GM19193 (cell line): ENCODE data around the gene STK36.
A peak's percentile ranks its signal among the peaks of the same experiment; 100 is the strongest.

Experiments used
- POLR2A ChIP-seq: IDR thresholded peaks from 4 replicates; pipeline ENCODE4 v1.6.1; 2011; ENCODE audit not compliant: insufficient read depth, insufficient read length; ENCODE audit errors: extremely low read depth

The STK36 gene

DNA sequence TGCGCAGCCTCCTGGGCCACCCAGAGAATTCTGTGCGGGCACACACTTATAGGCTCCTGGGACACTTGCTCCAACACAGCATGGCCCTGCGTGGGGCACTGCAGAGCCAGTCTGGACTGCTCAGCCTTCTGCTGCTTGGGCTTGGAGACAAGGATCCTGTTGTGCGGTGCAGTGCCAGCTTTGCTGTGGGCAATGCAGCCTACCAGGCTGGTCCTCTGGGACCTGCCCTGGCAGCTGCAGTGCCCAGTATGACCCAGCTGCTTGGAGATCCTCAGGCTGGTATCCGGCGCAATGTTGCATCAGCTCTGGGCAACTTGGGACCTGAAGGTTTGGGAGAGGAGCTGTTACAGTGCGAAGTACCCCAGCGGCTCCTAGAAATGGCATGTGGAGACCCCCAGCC, 27.0 kb downstream of the STK36 start:
- TF ChIP-seq POLR2A, result no peak

DNA sequence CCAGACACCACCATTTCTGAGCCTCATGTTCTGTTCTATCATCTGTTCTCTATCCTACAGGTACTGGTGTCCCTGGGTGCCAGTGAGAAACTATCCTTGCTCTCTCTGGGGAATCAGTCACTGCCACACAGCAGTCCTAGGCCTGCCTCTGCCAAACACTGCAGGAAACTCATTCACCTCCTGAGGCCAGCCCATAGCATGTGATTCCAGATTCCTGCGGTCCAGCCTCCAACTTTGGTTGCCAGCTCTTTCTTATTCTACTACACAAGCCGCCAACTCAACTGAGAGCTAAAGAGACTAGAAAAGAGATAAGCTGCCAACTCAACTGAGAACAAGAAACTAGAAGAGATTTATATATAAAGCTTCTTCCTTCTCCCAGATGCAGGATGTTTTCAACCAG, 29.9 kb downstream of the STK36 start:
- TF ChIP-seq POLR2A, result no peak

DNA sequence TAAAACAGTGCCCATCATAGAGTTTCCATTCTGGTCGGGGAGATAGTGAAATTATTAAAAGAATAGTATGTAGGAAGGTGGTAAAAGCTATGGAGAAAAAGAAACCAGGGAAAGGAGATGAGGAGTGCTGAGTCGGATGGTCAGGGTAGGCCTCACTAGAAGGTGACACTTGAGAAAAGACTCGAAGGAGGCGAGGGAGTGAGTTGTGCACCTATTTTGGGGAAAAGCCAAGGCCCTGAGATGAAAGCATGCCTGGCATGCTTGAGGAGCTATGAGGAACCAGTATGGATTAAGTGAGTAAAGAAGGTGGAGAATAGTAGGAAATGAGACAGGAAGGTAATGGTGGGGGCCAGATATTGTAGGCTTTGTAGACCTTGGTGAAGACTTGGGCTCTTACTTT, 31.5 kb downstream of the STK36 start:
- no peak for TF ChIP-seq POLR2A

DNA sequence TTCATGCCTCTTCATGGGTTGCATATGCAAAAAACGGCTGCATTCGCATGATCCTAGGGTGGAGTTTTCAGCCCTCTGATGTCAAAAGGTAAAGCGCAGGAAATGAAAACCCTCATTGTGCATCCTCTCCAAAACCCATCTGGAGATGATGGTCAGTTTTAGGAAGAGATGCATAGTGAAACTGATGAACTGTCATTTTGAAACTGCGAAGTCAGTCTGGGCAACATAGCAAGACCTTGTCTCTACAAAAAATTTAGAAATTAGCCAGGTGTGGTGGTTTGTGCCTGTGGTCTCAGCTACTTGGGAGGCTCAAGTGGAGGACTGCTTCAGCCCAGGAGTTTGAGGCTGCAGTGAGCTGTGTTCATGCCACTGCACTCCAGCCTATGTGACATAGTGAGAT, 36.2 kb downstream of the STK36 start:
- no peak for TF ChIP-seq POLR2A

DNA sequence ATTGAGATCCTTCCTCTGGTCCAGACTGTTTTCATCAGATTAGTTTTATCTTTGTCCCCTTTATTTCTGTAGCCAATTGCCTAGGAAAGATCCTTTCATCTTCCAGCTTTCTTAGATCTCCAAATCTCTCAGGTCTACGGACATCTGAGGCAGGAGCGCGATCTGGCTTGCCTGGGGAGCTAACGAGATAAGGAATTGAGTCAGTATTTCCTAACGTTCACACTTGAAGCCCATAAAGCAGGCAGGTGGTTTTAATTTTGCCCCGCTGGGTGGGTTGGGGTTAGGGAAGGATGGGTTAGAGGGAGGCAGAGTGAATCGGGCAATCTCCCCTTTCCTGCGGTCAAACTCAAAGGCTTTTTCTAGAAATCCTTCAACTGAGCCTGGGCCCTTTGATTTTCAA, 38.0 kb downstream of the STK36 start:
- no peak for TF ChIP-seq POLR2A

DNA sequence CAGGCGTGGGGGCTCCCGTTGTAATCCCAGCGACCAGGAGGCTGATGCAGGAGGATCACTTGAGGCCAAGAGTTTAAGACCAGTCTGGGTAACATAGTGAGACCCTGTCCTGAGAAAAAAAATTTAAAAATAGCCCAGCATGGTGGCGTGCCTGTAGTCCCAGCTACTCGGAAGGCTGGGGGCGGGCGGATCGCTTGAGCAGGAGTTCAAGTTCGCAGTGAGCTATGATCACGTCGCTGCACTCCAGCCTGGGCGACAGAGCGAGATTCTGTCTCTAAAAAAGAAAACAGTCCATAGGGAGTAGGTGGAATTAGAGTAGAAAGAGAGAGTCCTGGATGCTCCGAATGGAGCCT, 38.4 kb downstream of the STK36 start:
- TF ChIP-seq POLR2A, result no peak

DNA sequence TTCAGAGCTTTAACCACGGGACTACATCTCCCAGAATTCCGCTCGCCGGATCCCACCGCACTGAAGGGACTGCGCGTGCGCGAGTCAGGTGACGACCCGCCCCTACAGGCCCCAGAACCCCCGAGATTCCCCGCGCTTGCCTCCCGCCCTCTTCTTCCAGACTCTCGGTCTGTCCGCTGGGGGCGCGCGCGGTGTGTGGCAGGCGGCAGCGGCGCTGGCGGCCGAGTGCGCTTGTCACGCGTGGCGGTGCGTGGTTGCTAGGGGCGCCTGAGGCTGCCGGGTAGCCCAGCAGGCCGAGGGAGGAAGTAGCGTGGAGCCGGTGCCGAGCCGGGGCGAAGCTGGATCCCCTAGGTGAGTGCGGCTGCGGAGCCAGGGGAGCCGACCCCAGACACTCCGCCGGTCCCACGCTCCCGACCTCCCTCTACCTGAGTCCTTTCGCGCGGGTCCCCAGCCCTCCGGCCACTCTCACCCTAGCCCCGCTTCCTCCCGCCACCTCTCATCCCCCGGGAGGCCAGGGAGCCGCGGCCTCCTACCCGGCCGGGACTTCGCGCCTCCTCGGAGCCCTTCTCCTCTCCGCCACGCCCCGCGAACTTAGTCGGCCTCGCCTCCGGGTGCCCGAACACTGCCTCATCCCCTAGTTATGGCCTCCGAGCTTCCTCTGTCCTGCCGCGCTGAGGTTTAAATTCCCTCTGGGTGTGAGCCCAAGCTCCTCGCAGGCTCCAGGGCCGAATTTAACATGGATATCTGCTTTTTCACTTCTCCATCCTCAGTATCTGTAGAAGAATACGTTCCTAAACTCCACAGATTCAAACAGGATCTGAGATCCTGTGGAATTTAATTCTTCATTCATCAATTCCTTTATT, 39.0 kb downstream of the STK36 start, which contains the start of gene TTLL4:
Gene TTLL4, plus strand, starts transcription at position 149 of the 863 bp plus-strand sequence. CDS start 26,842 bp downstream, outside the sequence.
- peak; percentile 68 for TF ChIP-seq POLR2A

DNA sequence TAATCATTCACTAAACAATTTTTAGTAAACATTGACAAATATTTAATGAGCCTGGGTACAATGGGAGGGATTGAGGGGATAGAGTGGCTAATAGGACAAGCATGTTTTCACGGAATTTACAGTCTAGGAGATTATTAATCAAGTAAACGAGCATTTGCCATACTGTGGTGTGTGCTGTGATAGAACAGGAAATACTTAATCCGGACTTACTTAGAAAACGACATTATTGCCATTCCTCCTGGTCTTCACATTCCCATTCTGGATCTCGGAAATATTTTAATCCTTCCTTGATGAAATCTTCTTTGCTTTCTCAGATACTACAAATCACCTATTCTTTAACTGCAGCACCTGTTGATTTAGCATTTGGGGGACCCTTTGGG, 39.7 kb downstream of the STK36 start:
- no peak for TF ChIP-seq POLR2A

DNA sequence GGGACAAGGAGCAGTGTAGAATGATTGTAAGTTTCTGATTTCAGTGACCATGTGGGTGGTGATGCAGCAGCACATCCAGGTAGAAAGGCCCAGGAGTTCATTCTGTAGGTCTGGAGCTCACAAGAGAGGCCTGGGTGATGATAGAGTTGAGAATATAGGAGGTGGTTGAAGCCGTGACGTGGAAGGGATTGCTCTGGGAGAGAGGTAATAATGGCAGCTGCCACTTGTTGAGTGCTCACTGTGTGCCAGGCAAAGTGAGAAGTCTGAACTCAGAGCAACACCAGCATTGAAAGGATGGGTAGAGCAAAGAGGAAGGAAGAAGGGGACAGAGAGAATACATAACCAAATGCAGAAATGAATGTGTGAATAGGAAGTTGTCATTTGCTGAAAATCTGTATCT, 42.0 kb downstream of the STK36 start:
- TF ChIP-seq POLR2A, result no peak

DNA sequence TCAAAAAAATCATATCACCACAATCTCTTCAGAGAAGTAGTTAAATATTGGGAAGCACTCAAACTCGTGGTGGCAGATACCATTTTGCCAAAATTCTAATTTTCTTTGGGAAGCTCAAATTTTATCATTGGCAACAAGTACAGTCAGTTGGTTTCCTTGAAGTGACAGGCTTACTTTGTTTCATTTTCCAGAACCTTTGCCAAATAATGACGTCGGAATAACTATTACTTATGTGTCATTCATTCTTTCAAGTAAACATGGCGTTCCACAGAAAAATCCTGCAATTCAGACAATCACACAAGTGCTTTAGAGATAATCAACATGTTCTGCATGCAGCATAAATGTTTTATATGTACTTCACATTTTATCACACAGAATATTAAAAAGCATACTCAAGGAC, 44.2 kb downstream of the STK36 start:
- TF ChIP-seq POLR2A, result no peak

DNA sequence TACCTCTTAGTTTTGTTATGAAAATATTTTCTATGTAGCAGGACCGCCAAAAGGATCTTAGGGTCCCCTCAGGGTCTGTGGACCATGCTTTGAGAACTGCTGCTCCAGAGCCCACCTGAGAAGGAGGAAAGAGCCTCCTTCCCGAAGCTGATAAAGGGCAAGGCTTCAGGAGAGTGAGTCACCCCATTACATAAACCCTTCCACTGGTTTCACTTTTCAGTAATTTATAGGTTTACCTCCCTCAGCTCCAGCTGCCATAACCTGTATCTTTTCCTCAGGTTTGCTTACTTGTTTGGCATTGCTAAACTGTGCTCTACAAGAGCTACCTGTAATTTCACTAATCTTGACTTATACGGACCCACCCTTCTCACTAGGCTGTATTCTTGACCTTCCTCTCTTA, 45.4 kb downstream of the STK36 start:
- TF ChIP-seq POLR2A, result no peak

DNA sequence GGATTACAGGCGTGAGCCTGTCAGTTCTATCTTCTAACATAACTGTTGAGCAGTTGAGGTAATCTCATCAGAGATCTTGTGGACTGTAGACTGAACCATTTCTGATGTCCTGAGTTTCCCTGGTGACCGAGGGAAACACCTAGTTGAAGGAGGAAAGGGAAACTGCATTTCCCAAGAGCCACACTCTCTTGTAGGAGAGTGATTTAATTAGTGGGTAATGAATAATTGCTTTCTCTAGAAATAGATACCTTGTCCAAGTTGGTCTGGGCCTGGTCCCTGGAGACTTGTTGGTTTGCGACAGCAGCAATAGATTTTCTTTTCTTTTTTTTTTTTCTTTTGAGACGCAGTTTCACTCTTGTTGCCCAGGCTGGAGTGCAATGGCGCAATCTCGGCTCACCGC, 46.2 kb downstream of the STK36 start:
- TF ChIP-seq POLR2A, result no peak

DNA sequence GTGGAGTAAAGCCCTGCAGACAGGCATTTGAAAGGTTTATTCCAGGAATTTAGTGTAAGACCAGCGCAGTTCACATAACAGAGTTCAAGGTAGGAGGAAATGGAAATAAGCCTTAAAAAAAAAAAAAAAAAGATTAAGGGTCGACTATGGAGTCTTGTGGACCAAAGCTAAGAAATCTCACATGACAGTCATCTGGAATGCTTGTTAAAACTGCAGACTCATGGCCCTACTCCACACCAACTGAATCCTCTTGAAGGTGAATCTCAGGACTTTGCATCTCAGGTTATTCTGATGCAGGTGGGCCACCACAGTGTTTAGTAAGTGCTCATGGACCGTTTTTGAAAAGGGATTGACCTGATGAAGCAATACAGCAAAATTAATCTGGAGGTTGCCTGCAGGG, 47.6 kb downstream of the STK36 start:
- no peak for TF ChIP-seq POLR2A

DNA sequence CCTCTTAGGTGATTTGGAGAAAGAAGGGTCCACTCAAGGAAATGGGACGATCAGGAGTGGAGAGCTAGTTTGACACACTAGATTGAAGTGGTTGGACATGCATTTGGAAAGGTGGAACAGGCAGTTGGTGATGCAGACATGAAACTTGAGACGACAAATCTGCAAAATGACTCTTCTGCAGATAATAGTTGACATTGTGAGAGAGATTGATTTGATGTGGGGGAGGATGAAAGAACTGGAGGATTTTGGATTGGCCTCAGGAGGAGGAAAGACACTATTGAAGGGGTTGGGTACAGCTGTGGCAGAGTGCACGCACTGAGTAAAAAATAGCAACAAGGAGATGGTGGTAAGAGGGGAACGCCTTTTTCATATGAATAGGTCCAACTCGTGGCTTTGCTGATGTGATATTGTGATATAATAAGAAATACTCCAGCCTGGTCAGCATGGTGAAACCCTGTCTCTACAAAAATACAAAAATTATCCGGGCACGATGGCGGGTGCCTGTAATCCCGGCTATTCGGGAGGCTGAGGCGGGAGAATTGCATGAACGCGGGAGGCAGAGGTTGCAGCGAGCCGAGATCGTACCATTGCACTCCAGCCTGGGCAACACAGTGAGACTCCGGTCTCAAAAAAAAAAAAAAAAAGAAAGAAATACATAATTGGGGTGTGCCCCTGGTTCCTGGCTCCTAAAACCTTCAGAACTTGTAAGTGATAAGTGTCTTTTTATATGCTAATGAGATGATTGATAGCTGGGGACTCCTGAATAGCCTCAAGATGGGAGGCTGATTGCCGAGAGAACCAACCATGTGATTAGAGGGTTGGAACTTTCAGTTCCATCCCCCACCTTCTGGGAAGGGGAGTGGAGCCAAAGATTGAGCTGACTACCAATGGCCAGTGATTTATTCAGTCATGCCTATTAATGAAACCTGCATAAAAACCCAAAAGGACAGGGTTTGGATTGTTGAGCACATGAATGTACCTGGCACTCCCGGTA, 48.5 kb downstream of the STK36 start:
- no peak for TF ChIP-seq POLR2A

DNA sequence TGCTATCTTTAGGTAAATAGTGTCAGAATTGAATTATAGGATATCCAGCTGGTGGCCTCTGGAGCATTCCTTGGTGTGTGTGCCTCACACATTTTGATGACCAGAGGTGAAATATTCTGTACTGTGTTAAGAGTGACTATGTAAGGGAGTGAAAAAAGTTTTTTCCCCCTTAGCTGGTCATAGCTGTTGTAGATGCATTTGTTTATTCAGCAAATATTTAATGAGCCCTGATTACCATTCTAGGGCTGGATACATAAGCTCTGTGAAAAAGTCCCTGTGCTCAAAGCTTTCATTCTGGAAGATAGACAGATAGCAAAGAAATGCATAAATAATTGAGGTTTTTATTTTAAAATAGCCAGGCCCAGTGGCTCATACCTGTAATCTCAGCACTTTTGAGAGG, 49.6 kb downstream of the STK36 start:
- no peak for TF ChIP-seq POLR2A

DNA sequence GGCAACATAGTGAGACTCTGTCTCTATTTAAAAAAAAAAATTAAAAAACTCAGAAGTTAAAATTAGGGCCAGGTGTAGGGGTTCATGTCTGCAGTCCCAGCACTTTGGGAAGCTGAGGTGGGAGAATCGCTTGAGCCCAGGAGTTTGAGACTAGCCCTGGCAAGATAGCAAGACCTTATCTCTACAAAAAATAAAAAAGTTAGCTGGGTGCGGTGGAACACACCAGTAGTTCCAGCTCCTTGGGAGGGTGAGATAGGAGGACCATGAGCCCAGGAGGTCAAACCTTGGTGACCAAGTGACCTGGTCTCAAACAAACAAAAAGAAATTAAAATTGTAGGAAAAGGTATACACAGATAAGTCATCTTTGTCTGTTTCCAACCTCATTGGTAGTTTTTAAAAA, 50.0 kb downstream of the STK36 start:
- no peak for TF ChIP-seq POLR2A
